Mesodermal cell (in vitro differentiated cells): ENCODE data around the gene PPP2R2C.

Source experiments
- H3K27ac ChIP-seq: 2 replicates; pipeline ENCODE4 v1.7.0; 2013; ENCODE audit warnings: mild to moderate bottlenecking, low read depth, low read length, moderate library complexity; ENCODE audit not compliant: severe bottlenecking
- H3K36me3 ChIP-seq: 2 replicates; pipeline ENCODE4 v1.7.1; 2013; ENCODE audit warnings: mild to moderate bottlenecking, low read length, moderate library complexity; ENCODE audit not compliant: control insufficient read depth, insufficient read depth
- H3K4me1 ChIP-seq: one replicate; pipeline ENCODE4 v1.7.1; 2013; ENCODE audit warnings: mild to moderate bottlenecking, low read length; ENCODE audit not compliant: insufficient read depth, control insufficient read depth, poor library complexity, severe bottlenecking
- H3K4me3 ChIP-seq: 2 replicates; pipeline ENCODE4 v1.7.0; 2013; ENCODE audit warnings: low read length, control low read depth, mild to moderate bottlenecking; ENCODE audit not compliant: insufficient read depth, poor library complexity, severe bottlenecking; ENCODE audit errors: extremely low read depth
- H3K9me3 ChIP-seq: 2 replicates; pipeline ENCODE4 v1.7.1; 2013; ENCODE audit warnings: mild to moderate bottlenecking, low read length, moderate library complexity; ENCODE audit not compliant: control insufficient read depth
- WGBS, 2 experiments: methylation state at CpG; one replicate each; pipeline ENCODE4 v1.1.5; 2013; ENCODE audit warnings: missing lambda C conversion rate in 2 of 2; ENCODE audit not compliant: insufficient coverage in 2 of 2; 5-methylcytosine and 5-hydroxymethylcytosine counted together

PPP2R2C gene

DNA sequence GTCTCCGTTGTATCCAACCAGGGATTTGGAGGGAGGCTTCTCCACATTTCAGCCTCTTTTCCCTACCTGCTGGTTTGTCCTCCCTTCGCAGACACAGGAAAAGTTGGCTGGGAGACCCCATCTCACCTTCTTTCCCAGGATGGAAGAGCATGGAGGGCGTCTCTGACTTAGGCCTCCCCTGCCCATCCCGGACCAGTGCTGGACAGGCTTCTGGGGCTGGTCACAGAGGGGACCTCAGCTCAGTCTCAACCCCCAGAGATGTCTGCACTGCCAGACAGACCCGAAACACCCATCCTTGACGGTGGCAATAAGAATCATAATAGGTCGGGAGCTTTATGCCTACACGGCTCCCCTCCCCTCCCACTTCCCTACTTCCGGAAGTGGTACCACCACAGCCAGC is 201.2 kb downstream of the PPP2R2C start:
- Histone ChIP-seq H3K4me3 (no peak overlapping the region), H3K36me3 (no peaks in the 10 kb centered on the region), H3K9me3 (no peaks in the 10 kb centered on the region), H3K4me1 (peaks cover 39% of the 10 kb centered on the region), H3K27ac (no peak overlapping the region)
- WGBS, 2 experiments, result 79 to 90% methylated on average over 6 to 8 of the region's 9 CpGs

DNA sequence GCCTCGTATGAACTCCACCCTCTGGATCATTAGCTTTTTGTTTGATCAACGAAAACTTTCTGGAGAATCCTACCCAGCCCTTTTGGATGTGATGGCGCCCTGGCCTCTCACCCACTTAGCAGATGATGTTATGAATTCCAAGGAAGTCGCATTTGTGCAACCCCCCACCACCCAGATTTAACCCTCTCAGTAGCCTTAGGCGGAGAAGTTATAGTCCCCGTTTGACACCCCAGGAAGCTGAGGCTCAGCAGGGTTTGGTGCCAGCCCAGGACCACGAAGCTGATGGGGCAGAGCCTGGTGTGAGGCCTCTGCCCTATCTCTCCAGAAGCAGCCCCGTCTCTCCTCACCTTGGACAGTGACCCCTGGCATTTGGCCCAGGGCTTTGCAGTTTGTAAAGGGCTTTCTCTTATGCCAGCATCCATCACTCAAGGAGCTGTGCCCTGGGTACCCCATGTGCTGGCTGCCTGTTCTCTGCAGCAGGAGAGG is 201.7 kb downstream of the PPP2R2C start:
- 47 to 73% methylated on average over 5 of the region's 8 CpGs for WGBS, 2 experiments
- Histone ChIP-seq H3K36me3 (no peaks in the 10 kb centered on the region), H3K27ac (no peak overlapping the region), H3K4me3 (peak overlapping the region; percentile 80), H3K4me1 (peaks cover 39% of the 10 kb centered on the region), H3K9me3 (peaks cover 2% of the 10 kb centered on the region)
